Choroid plexus epithelial cell (primary cell): ENCODE data around the gene RPS6KA1.

Source experiments
- DNase-seq: peaks from one replicate; pipeline ENCODE4 v3.0.0-alpha.2; 2010; ENCODE audit warnings: low read depth
- H3K4me3 ChIP-seq: 2 replicates; pipeline ENCODE4 v1.5.1; 2011; ENCODE audit warnings: low read depth, mild to moderate bottlenecking, control low read depth, low read length, moderate library complexity
- CTCF ChIP-seq: conservative IDR thresholded peaks from 2 replicates; pipeline ENCODE4 v1.5.1; 2011; ENCODE audit warnings: low read depth, mild to moderate bottlenecking, control low read depth, inconsistent platforms, low read length, moderate library complexity

Gene RPS6KA1

DNA sequence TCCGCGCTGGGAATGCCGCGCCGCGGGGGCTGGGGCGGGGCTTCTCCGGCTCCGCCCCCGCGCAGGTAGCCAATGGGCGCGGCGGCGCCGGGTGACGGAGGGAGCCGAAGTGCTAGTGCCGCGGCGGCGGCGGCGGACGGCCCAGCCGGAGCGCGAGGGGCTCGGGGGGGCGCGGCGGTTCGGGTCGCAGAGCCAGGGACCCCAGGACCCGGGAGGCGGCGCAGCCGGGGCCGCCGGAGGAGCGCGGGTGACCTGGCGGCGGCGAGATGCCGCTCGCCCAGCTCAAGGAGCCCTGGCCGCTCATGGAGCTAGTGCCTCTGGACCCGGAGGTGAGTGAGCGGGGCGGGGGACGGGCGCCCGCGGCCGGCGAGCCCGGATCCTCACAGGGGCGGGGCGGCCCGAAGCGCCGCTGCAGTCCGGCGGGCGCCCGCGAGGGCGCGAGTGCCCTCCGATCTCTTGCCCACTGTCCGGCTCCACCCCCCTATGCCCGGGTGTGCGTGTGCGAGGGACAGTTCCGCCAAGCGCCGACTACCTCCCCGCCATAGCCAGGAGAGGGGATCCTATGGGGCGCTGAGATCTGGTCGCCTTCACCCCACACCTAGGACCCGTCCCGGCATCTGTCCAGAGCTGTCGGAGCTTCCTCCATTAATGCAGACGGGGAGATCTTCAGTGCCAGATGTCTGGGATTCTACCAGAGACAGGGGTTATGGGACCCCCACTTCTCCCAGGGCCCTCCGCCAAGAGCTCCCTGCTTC is at the start of gene RPS6KA1:
TSS of gene RPS6KA1 (plus strand) at position 107 of the 755 bp plus-strand sequence. CDS start at position 267, 160 bp downstream.
- DNase-seq: peak; percentile 19
- H3K4me3 ChIP-seq: peak within 1 kb of the TSS; percentile 59
- no peak for TF ChIP-seq CTCF

DNA sequence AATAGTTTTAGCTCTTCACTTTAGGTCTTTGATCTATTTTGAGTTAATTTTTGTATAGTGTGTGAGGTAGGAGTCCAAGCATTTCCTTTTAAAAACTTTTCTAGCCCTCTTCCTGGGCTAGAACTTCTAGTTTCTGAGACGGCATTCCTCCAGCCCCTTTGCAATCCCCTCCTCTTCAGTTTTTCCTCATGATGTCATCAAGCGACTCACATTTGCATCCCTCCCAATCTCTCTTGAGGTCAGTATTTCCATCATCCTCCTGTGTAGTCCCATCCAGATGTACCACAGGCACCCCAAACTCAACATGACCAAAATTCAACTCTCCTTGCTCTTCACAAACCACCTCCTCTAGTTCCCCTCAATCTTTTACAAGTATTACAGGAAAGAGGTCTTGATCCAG is 46.6 kb upstream of the RPS6KA1 start:
- peak; percentile 22 for DNase-seq
- H3K4me3 ChIP-seq: no peak overlapping the region
- TF ChIP-seq CTCF: no peak

- no peak for TF ChIP-seq CTCF
- no peak overlapping the region for H3K4me3 ChIP-seq
- peak; percentile 31 for DNase-seq
Measured at GRCh38 chr1:26483980-26484379, 45.6 kb upstream of the RPS6KA1 start.

DNA sequence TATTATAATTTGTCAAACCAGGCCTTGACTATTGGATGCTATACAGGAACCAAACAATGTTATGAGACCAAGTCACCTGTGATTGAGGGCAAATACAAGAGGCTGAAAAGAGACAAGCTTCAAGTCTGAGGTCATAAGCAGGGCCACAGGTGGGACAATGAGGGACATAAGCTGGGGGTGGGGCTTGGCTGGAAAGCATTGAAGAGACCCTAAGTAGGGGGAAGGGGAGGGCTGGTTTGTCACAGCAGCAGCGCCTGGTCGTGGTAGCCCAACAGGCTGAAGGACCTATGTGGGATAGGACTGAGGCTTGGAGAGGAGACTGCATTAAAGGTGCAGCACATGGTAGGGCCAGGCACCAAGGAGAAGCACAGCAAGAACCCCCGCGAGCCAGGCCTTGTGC is 39.4 kb upstream of the RPS6KA1 start:
- no peak overlapping the region for H3K4me3 ChIP-seq
- TF ChIP-seq CTCF: no peak
- no peak for DNase-seq

GRCh38 chr1:26493267-26493666 is 36.3 kb upstream of the RPS6KA1 start:
- no peak for DNase-seq
- TF ChIP-seq CTCF: no peak
- H3K4me3 ChIP-seq: no peak overlapping the region

DNA sequence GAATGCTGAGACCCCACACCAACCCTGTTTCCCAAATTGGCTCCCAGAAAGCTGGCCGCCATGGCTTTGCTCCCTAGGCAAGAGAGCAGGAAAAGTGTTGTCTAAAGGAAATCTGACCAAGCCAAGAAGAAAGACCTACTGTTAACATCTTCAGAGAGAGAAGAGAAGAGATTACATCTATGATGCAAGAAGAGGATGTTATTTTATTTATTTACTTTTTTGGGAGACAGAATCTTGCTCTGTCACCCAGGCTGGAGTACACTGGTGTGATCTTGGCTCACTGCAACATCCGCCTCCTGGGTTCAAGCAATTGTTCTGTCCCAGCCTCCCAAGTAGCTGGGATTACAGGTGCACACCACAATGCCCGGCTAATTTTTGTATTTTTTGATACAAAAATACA is 35.6 kb upstream of the RPS6KA1 start:
- no peak for TF ChIP-seq CTCF
- H3K4me3 ChIP-seq: no peak overlapping the region
- DNase-seq: no peak

- no peak for DNase-seq
- H3K4me3 ChIP-seq: no peak overlapping the region
- no peak for TF ChIP-seq CTCF
Measured at GRCh38 chr1:26496861-26497260, 32.7 kb upstream of the RPS6KA1 start.
